H9 (cell line): Measurements from ENCODE around the gene GPI. TPM values are rescaled to one million over a fixed set of nuclear protein-coding genes. Genes with fewer than 3 reads are reported as not detected.
A peak's percentile ranks its signal among the peaks of the same experiment; 100 is the strongest.

Source experiments
- DNase-seq: peaks from one replicate; pipeline ENCODE4 v3.0.0-alpha.2; 2017
- H2AFZ ChIP-seq: one replicate; pipeline ENCODE4 v1.6.1; 2013; ENCODE audit warnings: mild to moderate bottlenecking, low read length, control low read depth, moderate library complexity
- H2AK5ac ChIP-seq: 2 replicates; pipeline ENCODE4 v1.6.1; 2013; ENCODE audit warnings: low read length, control low read depth, mixed read lengths; ENCODE audit not compliant: insufficient read length
- H2BK120ac ChIP-seq: one replicate; pipeline ENCODE4 v1.6.1; 2013; ENCODE audit warnings: low read depth, mild to moderate bottlenecking, low read length, control low read depth, inconsistent platforms; ENCODE audit not compliant: poor library complexity, severe bottlenecking
- H2BK12ac ChIP-seq: 2 replicates; pipeline ENCODE4 v1.6.1; 2013; ENCODE audit warnings: low read length, control low read depth, mixed read lengths, low read depth; ENCODE audit not compliant: insufficient read length
- H2BK15ac ChIP-seq: 2 replicates; pipeline ENCODE4 v1.6.1; 2013; ENCODE audit warnings: low read depth, low read length, control low read depth
- H2BK20ac ChIP-seq: one replicate; pipeline ENCODE4 v1.6.1; 2013; ENCODE audit warnings: low read depth, mild to moderate bottlenecking, low read length, control low read depth, inconsistent platforms; ENCODE audit not compliant: poor library complexity, severe bottlenecking
- H2BK5ac ChIP-seq: 2 replicates; pipeline ENCODE4 v1.6.1; 2013; ENCODE audit warnings: low read length, control low read depth, mixed read lengths; ENCODE audit not compliant: insufficient read length
- H3K14ac ChIP-seq: 2 replicates; pipeline ENCODE4 v1.6.1; 2013; ENCODE audit warnings: low read length, control low read depth; ENCODE audit not compliant: insufficient read depth
- H3K18ac ChIP-seq: 2 replicates; pipeline ENCODE4 v1.6.1; 2013; ENCODE audit warnings: low read depth, mild to moderate bottlenecking, mixed read lengths, low read length, control low read depth; ENCODE audit not compliant: insufficient read length
- H3K23ac ChIP-seq: 2 replicates; pipeline ENCODE4 v1.6.1; 2013; ENCODE audit warnings: low read length, control low read depth, mixed read lengths, low read depth; ENCODE audit not compliant: insufficient read length
- H3K23me2 ChIP-seq: 2 replicates; pipeline ENCODE4 v1.6.1; 2013; ENCODE audit warnings: low read depth, mild to moderate bottlenecking, mixed read lengths, low read length, control low read depth; ENCODE audit not compliant: insufficient read length, poor library complexity, severe bottlenecking
- H3K27ac ChIP-seq: 2 replicates; pipeline ENCODE4 v1.5.1; 2013; ENCODE audit warnings: low read length, control low read depth, mixed read lengths, low read depth; ENCODE audit not compliant: insufficient read length
- H3K27me3 ChIP-seq: 2 replicates; pipeline ENCODE4 v1.6.1; 2013; ENCODE audit warnings: low read length, control low read depth, inconsistent platforms; ENCODE audit not compliant: insufficient read depth
- H3K4ac ChIP-seq: 2 replicates; pipeline ENCODE4 v1.6.1; 2013; ENCODE audit warnings: low read depth, mild to moderate bottlenecking, control low read depth, inconsistent platforms, low read length, moderate library complexity
- H3K4me1 ChIP-seq: 2 replicates; pipeline ENCODE4 v1.6.1; 2013; ENCODE audit warnings: low read length, control low read depth, inconsistent platforms; ENCODE audit not compliant: insufficient read depth
- H3K4me2 ChIP-seq: 2 replicates; pipeline ENCODE4 v1.6.1; 2013; ENCODE audit warnings: low read length, control low read depth, mixed read lengths; ENCODE audit not compliant: insufficient read length, insufficient read depth
- H3K56ac ChIP-seq: 2 replicates; pipeline ENCODE4 v1.6.1; 2013; ENCODE audit warnings: low read depth, mild to moderate bottlenecking, mixed read lengths, low read length, control low read depth; ENCODE audit not compliant: insufficient read length
- H3K79me1 ChIP-seq: 2 replicates; pipeline ENCODE4 v1.6.1; 2013; ENCODE audit warnings: low read depth, mild to moderate bottlenecking, moderate library complexity, low read length, control low read depth, inconsistent platforms; ENCODE audit not compliant: insufficient read depth, poor library complexity, severe bottlenecking
- H3K79me2 ChIP-seq: 2 replicates; pipeline ENCODE4 v1.6.1; 2013; ENCODE audit warnings: low read length, control low read depth, inconsistent platforms; ENCODE audit not compliant: insufficient read depth
- H3K9ac ChIP-seq: 2 replicates; pipeline ENCODE4 v1.6.1; 2013; ENCODE audit warnings: low read length, control low read depth, mixed read lengths; ENCODE audit not compliant: insufficient read length; ENCODE audit errors: extremely low read depth
- H3K9me3 ChIP-seq: one replicate; pipeline ENCODE4 v1.6.1; 2013; ENCODE audit warnings: low read depth, low read length, inconsistent platforms; ENCODE audit not compliant: control insufficient read depth
- H3T11ph ChIP-seq: one replicate; pipeline ENCODE4 v1.6.1; 2013; ENCODE audit warnings: mild to moderate bottlenecking, low read length, control low read depth, inconsistent platforms
- H4K20me1 ChIP-seq: one replicate; pipeline ENCODE4 v1.6.1; 2013; ENCODE audit not compliant: control insufficient read depth, insufficient read length, insufficient read depth
- H4K5ac ChIP-seq: 2 replicates; pipeline ENCODE4 v1.6.1; 2013; ENCODE audit warnings: low read depth, mild to moderate bottlenecking, mixed read lengths, low read length, control low read depth; ENCODE audit not compliant: insufficient read length
- H4K8ac ChIP-seq: replicated peaks from 2 replicates; pipeline ENCODE4 v1.6.1; 2013; ENCODE audit warnings: low read length, control low read depth, mixed read lengths, low read depth; ENCODE audit not compliant: insufficient read length
- H4K91ac ChIP-seq: 2 replicates; pipeline ENCODE4 v1.6.1; 2013; ENCODE audit warnings: low read depth, mild to moderate bottlenecking, moderate library complexity, mixed read lengths, low read length, control low read depth; ENCODE audit not compliant: insufficient read length
- H3K27ac Mint-ChIP-seq, 3 experiments: 2 replicates in 2 of 3; 3 replicates in 1 of 3; pipeline ENCODE4 v1.8.0; 2020 to 2021; ENCODE audit warnings: mixed read lengths in 3 of 3, mild to moderate bottlenecking in 1 of 3, moderate library complexity in 1 of 3
- H3K27me3 Mint-ChIP-seq: 2 replicates; pipeline ENCODE4 v1.8.0; 2021; ENCODE audit warnings: low read depth, mild to moderate bottlenecking, moderate library complexity, mixed read lengths
- H3K36me3 Mint-ChIP-seq, 3 experiments: 2 replicates in 2 of 3; 3 replicates in 1 of 3; pipeline ENCODE4 v1.8.0; 2020 to 2021; ENCODE audit warnings: low read depth in 3 of 3, mixed read lengths in 3 of 3; ENCODE audit not compliant: insufficient read depth in 1 of 3
- H3K4me1 Mint-ChIP-seq, 2 experiments: 2 replicates each; pipeline ENCODE4 v1.8.0; 2020; ENCODE audit warnings: mixed read lengths in 2 of 2
- H3K4me3 Mint-ChIP-seq, 2 experiments: 2 replicates in 1 of 2; 3 replicates in 1 of 2; pipeline ENCODE4 v1.8.0; 2020 to 2021; ENCODE audit warnings: mild to moderate bottlenecking in 2 of 2, mixed read lengths in 2 of 2, moderate library complexity in 1 of 2
- H3K9me3 Mint-ChIP-seq, 2 experiments: 2 replicates in 1 of 2; 3 replicates in 1 of 2; pipeline ENCODE4 v1.8.0; 2020; ENCODE audit warnings: mild to moderate bottlenecking in 2 of 2, mixed read lengths in 2 of 2, moderate library complexity in 1 of 2
- CTCF ChIP-seq: fragments of 200-600 bp; sonication (generic); conservative IDR thresholded peaks from 3 replicates; pipeline ENCODE4 v1.8.0; 2021; ENCODE audit warnings: antibody characterized with exemption, mild to moderate bottlenecking
- WGBS: extraction: QIAGEN DNeasy Blood & Tissue Kit; methylation state at CpG from one replicate; pipeline ENCODE4 v1.1.7; 2013; ENCODE audit warnings: missing lambda C conversion rate, low lambda C conversion rate, mixed read lengths; ENCODE audit not compliant: insufficient read length; ENCODE audit errors: extremely low coverage; 5-methylcytosine and 5-hydroxymethylcytosine counted together
- total RNA-seq: library from RNA; stranded (reverse); gene quantifications from 2 replicates; pipeline ENCODE4 v1.2.1, GENCODE V29; 2021

The GPI gene
- total RNA-seq, 1 experiment from 2014 or later: 373 TPM

DNA sequence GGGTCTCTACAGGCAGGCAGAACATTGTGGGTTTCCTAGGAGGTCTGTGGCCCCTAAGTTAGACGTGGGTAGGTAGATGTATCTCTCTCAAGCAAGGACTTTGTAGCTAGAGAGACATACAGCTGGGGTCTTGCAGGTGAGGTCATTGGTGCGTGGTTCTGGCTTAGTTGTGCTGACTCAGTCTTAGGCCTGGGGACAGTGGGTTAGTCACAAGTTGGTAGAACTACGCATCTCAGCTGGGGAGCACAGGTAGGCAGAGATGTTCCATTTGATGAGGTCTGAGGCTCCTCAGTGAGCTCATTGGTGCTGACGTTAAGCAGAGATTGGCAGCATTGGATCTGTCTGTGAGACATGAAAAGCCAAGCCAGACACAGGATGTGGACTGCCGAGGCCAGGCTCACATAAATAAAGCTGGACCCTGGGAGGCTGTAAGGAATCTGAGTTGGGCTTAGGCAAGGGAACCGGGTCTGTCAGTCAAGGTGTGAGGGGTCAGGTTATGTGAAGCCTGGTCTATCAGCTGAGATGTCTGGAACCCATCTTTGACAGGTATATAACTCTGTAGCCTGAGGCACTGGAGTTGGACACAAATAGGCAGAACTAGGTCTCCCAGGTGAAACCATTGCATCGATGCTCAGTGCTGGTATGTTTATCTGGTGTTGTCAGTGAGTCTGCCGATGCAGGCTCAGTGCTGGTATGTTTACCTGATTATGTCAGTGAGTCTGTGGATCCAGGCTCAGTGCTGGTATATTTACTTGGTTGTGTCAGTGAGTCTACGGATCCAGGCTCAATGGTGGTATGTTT, 21.8 kb downstream of the GPI start:
- H2BK20ac ChIP-seq: no peak overlapping the region
- TF ChIP-seq CTCF: no peak
- H3T11ph ChIP-seq: no peak overlapping the region
- no peak overlapping the region for H2BK12ac ChIP-seq
- no peak overlapping the region for H4K91ac ChIP-seq
- DNase-seq: no peak
- no peak overlapping the region for H3K4ac ChIP-seq
- no peaks in the 10 kb centered on the region for H3K79me2 ChIP-seq
- H3K27ac ChIP-seq: no peak overlapping the region
- no peak overlapping the region for H2AFZ ChIP-seq
- no peak overlapping the region for H3K23ac ChIP-seq
- H2BK5ac ChIP-seq: no peak overlapping the region
- no peaks in the 10 kb centered on the region for H3K4me1 ChIP-seq
- H3K9ac ChIP-seq: no peak overlapping the region
- Mint-ChIP-seq H3K27me3 (no peaks in the 10 kb centered on the region), H3K9me3 (no peaks in the 10 kb centered on the region; a peak in 1 of 5 replicates), H3K36me3 (peaks cover 54 to 67% (median 64%) of the 10 kb centered on the region in 3 experiments), H3K4me3 (no peak overlapping the region), H3K4me1 (no peaks in the 10 kb centered on the region), H3K27ac (peak overlapping the region in 1 of 3 experiments; percentile 76; a peak in 1 of 7 replicates)
- no peak overlapping the region for H3K14ac ChIP-seq
- H3K23me2 ChIP-seq: no peaks in the 10 kb centered on the region
- H4K20me1 ChIP-seq: no peaks in the 10 kb centered on the region
- no peak overlapping the region for H2AK5ac ChIP-seq
- no peak overlapping the region for H3K18ac ChIP-seq
- no peaks in the 10 kb centered on the region for H3K9me3 ChIP-seq
- no peak overlapping the region for H4K5ac ChIP-seq
- WGBS: no CpG with 5 or more reads among the region's 9 CpGs
- no peak overlapping the region for H2BK15ac ChIP-seq
- H3K4me2 ChIP-seq: no peak overlapping the region
- no peak overlapping the region for H2BK120ac ChIP-seq
- no peaks in the 10 kb centered on the region for H3K79me1 ChIP-seq
- H4K8ac ChIP-seq: no peak overlapping the region
- H3K27me3 ChIP-seq: no peaks in the 10 kb centered on the region
- H3K56ac ChIP-seq: no peak overlapping the region
